Dedifferentiated amniotic fluid mesenchymal stem cell (primary cell): Measurements from ENCODE around the gene NOS1AP.

Source experiments
- DNase-seq: peaks from one replicate; pipeline ENCODE4 v3.0.0-alpha.2; 2016; ENCODE audit errors: extremely low spot score

NOS1AP gene

GRCh38 chr1:162367073-162367472, 297.6 kb downstream of the NOS1AP start:
- DNase-seq, result no peak

- no peak for DNase-seq
Observed at GRCh38 chr1:162367772-162368171, 298.3 kb downstream of the NOS1AP start.

GRCh38 chr1:162368451-162368850, 299.0 kb downstream of the NOS1AP start:
- DNase-seq, result no peak

- DNase-seq, result no peak
Observed at GRCh38 chr1:162369571-162369970, 300.1 kb downstream of the NOS1AP start.

- no peak for DNase-seq
Observed at GRCh38 chr1:162370161-162370560, 300.7 kb downstream of the NOS1AP start.

- DNase-seq, result no peak
Observed at GRCh38 chr1:162370721-162371120, 301.2 kb downstream of the NOS1AP start.

GRCh38 chr1:162371611-162372010, 302.1 kb downstream of the NOS1AP start:
- no peak for DNase-seq

- DNase-seq, result no peak
Observed at GRCh38 chr1:162372159-162373071, 302.9 kb downstream of the NOS1AP start.

- no peak for DNase-seq
Observed at GRCh38 chr1:162373072-162373427, 303.6 kb downstream of the NOS1AP start.

GRCh38 chr1:162373541-162374260, 304.2 kb downstream of the NOS1AP start:
- no peak for DNase-seq

GRCh38 chr1:162374406-162374805, 304.9 kb downstream of the NOS1AP start:
- no peak for DNase-seq

GRCh38 chr1:162375463-162375862, 306.0 kb downstream of the NOS1AP start:
- no peak for DNase-seq

- DNase-seq, result no peak
Observed at GRCh38 chr1:162376691-162377090, 307.2 kb downstream of the NOS1AP start, which contains the start of gene SPATA46. Gene SPATA46 (minus strand): TSS chr1:162376854. CDS start chr1:162376790, 64 bp downstream.

- DNase-seq, result no peak
Observed at GRCh38 chr1:162380061-162380846, 310.8 kb downstream of the NOS1AP start.

- DNase-seq, result no peak
Observed at GRCh38 chr1:162381383-162381782, 311.9 kb downstream of the NOS1AP start, which contains the start of gene C1orf226. Gene C1orf226 (plus strand): TSS chr1:162381728. CDS start chr1:162381902, 174 bp downstream.

- no peak for DNase-seq
Observed at GRCh38 chr1:162381941-162382750, 312.7 kb downstream of the NOS1AP start.

GRCh38 chr1:162383091-162383490, 313.6 kb downstream of the NOS1AP start:
- no peak for DNase-seq

GRCh38 chr1:162383516-162383915, 314.0 kb downstream of the NOS1AP start:
- no peak for DNase-seq

GRCh38 chr1:162384116-162384515, 314.6 kb downstream of the NOS1AP start:
- DNase-seq, result no peak

GRCh38 chr1:162384601-162385279, 315.2 kb downstream of the NOS1AP start:
- no peak for DNase-seq

- DNase-seq, result no peak
Observed at GRCh38 chr1:162385280-162385623, 315.8 kb downstream of the NOS1AP start.
